ENCODE measurements around the gene POLR2A. TPM values are rescaled to one million over a fixed set of nuclear protein-coding genes. Genes with fewer than 3 reads are reported as not detected.
A peak's percentile ranks its signal among the peaks of the same experiment; 100 is the strongest.

The POLR2A gene
- 10 to 100 TPM; 41.0 to 55.3 (median 47.3) TPM for total RNA-seq

- Histone ChIP-seq H3K4me3 (peak within 1 kb of the TSS; percentile 50 to 74), H3K36me3 (no peaks in the 10 kb centered on the region), H3K9me3 (no peaks in the 10 kb centered on the region), H3K27ac (peak within 1 kb of the TSS; percentile 89 to 100 (median 98)), H3K4me1 (peaks cover 2 to 81% (median 31%) of the 10 kb centered on the region in 3 donors), H3K27me3 (no peaks in the 10 kb centered on the region)
- WGBS, 2 donors (ENCODE audit: low coverage in 1 of 2), result 0% methylated on average over 18 to 20 of the region's 64 CpGs
- ATAC-seq, result peak; percentile 86
- TF ChIP-seq POLR2A (IDR thresholded peaks at IDR 0.05) (peak; percentile 100), POLR2AphosphoS5 (IDR thresholded peaks at IDR 0.05) (peak; percentile 100), EP300 (IDR thresholded peaks at IDR 0.05) (no peak), CTCF (IDR thresholded peaks at IDR 0.05) (no peak)
Observed at GRCh38 chr17:7484067-7484918, at the start of gene POLR2A. Gene POLR2A (plus strand): TSS chr17:7484366.

- Histone ChIP-seq H3K4me1 (peaks cover 5 to 64% (median 36%) of the 10 kb centered on the region in 3 donors), H3K36me3 (no peaks in the 10 kb centered on the region), H3K27ac (peak overlapping the region in 3 of 4 donors; percentile 52 to 77 (median 75)), H3K9me3 (no peaks in the 10 kb centered on the region), H3K27me3 (peaks cover 81% of the 10 kb centered on the region), H3K4me3 (peak overlapping the region; percentile 26 to 49)
- WGBS, 2 donors (ENCODE audit: low coverage in 1 of 2), result no CpG with 5 or more reads among the region's 49 CpGs
- ATAC-seq, result no peak
- TF ChIP-seq EP300 (IDR thresholded peaks at IDR 0.05) (no peak), POLR2A (IDR thresholded peaks at IDR 0.05) (no peak), POLR2AphosphoS5 (IDR thresholded peaks at IDR 0.05) (no peak), CTCF (IDR thresholded peaks at IDR 0.05) (no peak)
Observed at GRCh38 chr17:7435676-7436555, 48.2 kb upstream of the POLR2A start.

GRCh38 chr17:7436556-7437368 lies 47.4 kb upstream of the POLR2A start:
- H3K4me1 ChIP-seq, result peaks cover 5 to 68% (median 36%) of the 10 kb centered on the region in 3 donors

More at GRCh38 chr17:7436556-7437368, 47.4 kb upstream of the POLR2A start:
- H3K36me3 ChIP-seq, result no peaks in the 10 kb centered on the region
- peak overlapping the region; percentile 7 to 49 for H3K4me3 ChIP-seq
- peaks cover 90% of the 10 kb centered on the region for H3K27me3 ChIP-seq
- TF ChIP-seq CTCF (IDR thresholded peaks at IDR 0.05) (peak in 3 of 4 experiments; percentile 94 to 98 (median 95)), POLR2A (IDR thresholded peaks at IDR 0.05) (no peak), EP300 (IDR thresholded peaks at IDR 0.05) (no peak), POLR2AphosphoS5 (IDR thresholded peaks at IDR 0.05) (peak; percentile 34)
- H3K9me3 ChIP-seq, result no peaks in the 10 kb centered on the region
- WGBS, 2 donors (ENCODE audit: low coverage in 1 of 2), result 19% methylated on average over 3 of the region's 92 CpGs; no CpG with 5 or more reads in 1 of the 2 donors
- peak overlapping the region in 3 of 4 donors; percentile 64 to 77 (median 75) for H3K27ac ChIP-seq
- peak; percentile 86 for ATAC-seq

Data from gastroesophageal sphincter (tissue), 4 donors.